GM19043 (cell line): ENCODE results near the gene RAB3D.
"Not testable (repeated sequence)": the region's sequence is repeated elsewhere in the genome, so short reads cannot be mapped to it uniquely, and the experiment has no call there.

Source experiments
- ATAC-seq: cut with Tn5 transposase; IDR thresholded peaks from one replicate; pipeline ENCODE4 v1.9.1; 2021; ENCODE audit warnings: low read depth; ENCODE audit not compliant: unreplicated experiment

RAB3D gene

GRCh38 chr19:11340099-11340467 lies 626 bp upstream of the RAB3D start:
- not testable (repeated sequence) for ATAC-seq

- ATAC-seq, result no peak
Measured at GRCh38 chr19:11338569-11339253, 746 bp downstream of the RAB3D start.

GRCh38 chr19:11338121-11338520 lies 1.3 kb downstream of the RAB3D start:
- no peak for ATAC-seq

- no peak for ATAC-seq
Measured at GRCh38 chr19:11337080-11337479, 2.4 kb downstream of the RAB3D start.

- ATAC-seq, result no peak
Measured at GRCh38 chr19:11335449-11336146, 3.9 kb downstream of the RAB3D start.

GRCh38 chr19:11333838-11334237 lies 5.6 kb downstream of the RAB3D start:
- not testable (repeated sequence) for ATAC-seq

GRCh38 chr19:11332822-11333221 lies 6.6 kb downstream of the RAB3D start:
- no peak for ATAC-seq

- no peak for ATAC-seq
Measured at GRCh38 chr19:11331502-11331901, 8.0 kb downstream of the RAB3D start.

GRCh38 chr19:11330127-11330526 lies 9.3 kb downstream of the RAB3D start:
- no peak for ATAC-seq

GRCh38 chr19:11325544-11325943 lies 13.9 kb downstream of the RAB3D start:
- no peak for ATAC-seq

GRCh38 chr19:11324748-11325389 lies 14.6 kb downstream of the RAB3D start:
- ATAC-seq, result no peak

GRCh38 chr19:11324079-11324661 lies 15.3 kb downstream of the RAB3D start:
- ATAC-seq, result no peak

- ATAC-seq, result no peak
Measured at GRCh38 chr19:11323601-11324078, 15.8 kb downstream of the RAB3D start.

GRCh38 chr19:11322269-11323024 lies 17.0 kb downstream of the RAB3D start:
- no peak for ATAC-seq

- ATAC-seq, result no peak
Measured at GRCh38 chr19:11321191-11322126, 18.0 kb downstream of the RAB3D start.

GRCh38 chr19:11320278-11320995 lies 19.0 kb downstream of the RAB3D start:
- not testable (repeated sequence) for ATAC-seq

- ATAC-seq, result no peak
Measured at GRCh38 chr19:11306337-11306736, 33.1 kb downstream of the RAB3D start.

- ATAC-seq, result no peak
Measured at GRCh38 chr19:11304936-11305335, 34.5 kb downstream of the RAB3D start.

- ATAC-seq, result no peak
Measured at GRCh38 chr19:11300811-11301120, 38.7 kb downstream of the RAB3D start.
